Measurements from ENCODE around the gene KIF9. TPM values are rescaled to one million over a fixed set of nuclear protein-coding genes. Genes with fewer than 3 reads are reported as not detected.

KIF9 gene
- total RNA-seq, 2 experiments from 2014 or later: 8.0 to 9.2 TPM

GRCh38 chr3:47204875-47205274 lies 77.7 kb downstream of the KIF9 start:
- POLR2A ChIA-PET: no interaction called here
- Mint-ChIP-seq H3K27me3 (no peaks in the 10 kb centered on the region), H3K9me3 (no peaks in the 10 kb centered on the region), H3K4me3 (no peak overlapping the region), H3K36me3 (ENCODE audit: low read depth) (no peaks in the 10 kb centered on the region), H3K27ac (no peak overlapping the region), H3K4me1 (ENCODE audit: low read depth) (no peaks in the 10 kb centered on the region)
- Histone ChIP-seq H3K27ac (ENCODE audit: low read depth in 1 of 2, low read length in 2 of 2) (no peak overlapping the region), H3K4me3 (ENCODE audit: low read length) (no peak overlapping the region), H3K36me3 (ENCODE audit: insufficient read depth, low read length) (no peaks in the 10 kb centered on the region), H3K27me3 (ENCODE audit: control insufficient read depth in 1 of 2, insufficient read depth in 2 of 2, low read length in 2 of 2) (no peaks in the 10 kb centered on the region), H3K9me3 (ENCODE audit: control insufficient read depth in 1 of 2, insufficient read depth in 1 of 2, low read length in 2 of 2) (no peaks in the 10 kb centered on the region), H3K4me1 (ENCODE audit: insufficient read depth, low read length) (no peaks in the 10 kb centered on the region)
- no peak for TF ChIP-seq CTCF (IDR thresholded peaks at IDR 0.05)
- ATAC-seq (ENCODE audit: poor library complexity): no peak
- CTCF ChIA-PET: no interaction called here
- intact Hi-C loops (cut with DNase I, micrococcal nuclease): no loop called here
- DNase-seq: no peak

GRCh38 chr3:47202542-47202941 lies 80.1 kb downstream of the KIF9 start:
- Mint-ChIP-seq H3K27me3 (no peaks in the 10 kb centered on the region), H3K4me3 (no peak overlapping the region), H3K36me3 (ENCODE audit: low read depth) (no peaks in the 10 kb centered on the region), H3K27ac (no peak overlapping the region), H3K9me3 (no peaks in the 10 kb centered on the region), H3K4me1 (ENCODE audit: low read depth) (no peaks in the 10 kb centered on the region)
- H3K27me3 ChIP-seq (ENCODE audit: control insufficient read depth in 1 of 2, insufficient read depth in 2 of 2, low read length in 2 of 2): no peaks in the 10 kb centered on the region
- no peaks in the 10 kb centered on the region for H3K36me3 ChIP-seq (ENCODE audit: insufficient read depth, low read length)
- no peaks in the 10 kb centered on the region for H3K4me1 ChIP-seq (ENCODE audit: insufficient read depth, low read length)
- DNase-seq: no peak
- no peak overlapping the region for H3K27ac ChIP-seq (ENCODE audit: low read depth in 1 of 2, low read length in 2 of 2)
- no peak overlapping the region for H3K4me3 ChIP-seq (ENCODE audit: low read length)
- no peak for ATAC-seq (ENCODE audit: poor library complexity)
- no peak for TF ChIP-seq CTCF (IDR thresholded peaks at IDR 0.05)
- intact Hi-C loops (cut with DNase I, micrococcal nuclease): no loop called here
- CTCF ChIA-PET: no interaction called here
- POLR2A ChIA-PET: no interaction called here
- H3K9me3 ChIP-seq (ENCODE audit: control insufficient read depth in 1 of 2, insufficient read depth in 1 of 2, low read length in 2 of 2): no peaks in the 10 kb centered on the region

GRCh38 chr3:47197287-47197686 lies 85.3 kb downstream of the KIF9 start:
- TF ChIP-seq CTCF (IDR thresholded peaks at IDR 0.05): no peak
- intact Hi-C loops (cut with DNase I, micrococcal nuclease): no loop called here
- no peaks in the 10 kb centered on the region for H3K27me3 ChIP-seq (ENCODE audit: control insufficient read depth in 1 of 2, insufficient read depth in 2 of 2, low read length in 2 of 2)
- ATAC-seq (ENCODE audit: poor library complexity) (no peak), DNase-seq (no peak)
- Mint-ChIP-seq H3K36me3 (ENCODE audit: low read depth) (no peaks in the 10 kb centered on the region), H3K9me3 (peaks cover 2% of the 10 kb centered on the region), H3K27me3 (no peaks in the 10 kb centered on the region), H3K4me3 (no peak overlapping the region), H3K27ac (no peak overlapping the region), H3K4me1 (ENCODE audit: low read depth) (no peaks in the 10 kb centered on the region)
- H3K36me3 ChIP-seq (ENCODE audit: insufficient read depth, low read length): no peaks in the 10 kb centered on the region
- ChIA-PET POLR2A (no interaction called here), CTCF (no interaction called here)
- no peaks in the 10 kb centered on the region for H3K9me3 ChIP-seq (ENCODE audit: control insufficient read depth in 1 of 2, insufficient read depth in 1 of 2, low read length in 2 of 2)
- no peaks in the 10 kb centered on the region for H3K4me1 ChIP-seq (ENCODE audit: insufficient read depth, low read length)
- H3K27ac ChIP-seq (ENCODE audit: low read depth in 1 of 2, low read length in 2 of 2): no peak overlapping the region
- no peak overlapping the region for H3K4me3 ChIP-seq (ENCODE audit: low read length)

Measured in CD4-positive, alpha-beta T cell (primary cell).